Measurements from ENCODE around the gene C10orf90.

C10orf90 gene

GRCh38 chr10:126581648-126582046 is 88.8 kb downstream of the C10orf90 start:
- no peak overlapping the region for H3K4me3 ChIP-seq (ENCODE audit: low read length in 2 of 2)
- H3K9me3 ChIP-seq (replicated peaks in 1 of 2; ENCODE audit: control insufficient read depth in 2 of 2, insufficient read depth in 1 of 2, low read depth in 1 of 2, low read length in 2 of 2), result no peaks in the 10 kb centered on the region
- no peak overlapping the region for H3K23ac ChIP-seq (ENCODE audit: low read depth, low read length, poor library complexity)
- no peak overlapping the region for H3K14ac ChIP-seq (ENCODE audit: low read length)
- peak overlapping the region; percentile 47 for H2BK12ac ChIP-seq (ENCODE audit: low read length)
- H2BK120ac ChIP-seq (ENCODE audit: low read depth, low read length), result no peak overlapping the region
- H4K91ac ChIP-seq (ENCODE audit: low read depth, low read length, poor library complexity), result no peak overlapping the region
- DNase-seq (ENCODE audit: low spot score), result no peak
- H2BK5ac ChIP-seq (ENCODE audit: low read length), result no peak overlapping the region
- no peak overlapping the region for H3K4ac ChIP-seq (ENCODE audit: low read length)
- H3K36me3 ChIP-seq (replicated peaks in 1 of 2; ENCODE audit: control insufficient read depth in 2 of 2, insufficient read depth in 2 of 2, low read length in 2 of 2), result no peaks in the 10 kb centered on the region
- WGBS, 2 donors (ENCODE audit: extremely low coverage in 2 of 2, insufficient read length in 2 of 2, insufficient replicate concordance in 1 of 2), result no CpG with 5 or more reads among the region's 7 CpGs
- H3K18ac ChIP-seq (ENCODE audit: low read length), result no peak overlapping the region
- H2AFZ ChIP-seq (ENCODE audit: low read length), result no peak overlapping the region
- H3K9ac ChIP-seq (ENCODE audit: low read depth, low read length, poor library complexity), result no peak overlapping the region
- H2BK15ac ChIP-seq (ENCODE audit: low read length), result no peak overlapping the region
- H3K79me1 ChIP-seq (ENCODE audit: low read depth, low read length), result no peaks in the 10 kb centered on the region
- peaks cover 0 to 6% of the 10 kb centered on the region in 2 donors for H3K4me1 ChIP-seq (ENCODE audit: control insufficient read depth in 2 of 2, insufficient read depth in 1 of 2, low read depth in 1 of 2, low read length in 2 of 2)
- no peak overlapping the region for H3K27ac ChIP-seq (replicated peaks; ENCODE audit: low read length)
- H2AK5ac ChIP-seq (ENCODE audit: low read depth, low read length), result no peak overlapping the region
- peaks cover 0 to 3% (median 2%) of the 10 kb centered on the region in 3 experiments for H3K27me3 ChIP-seq (ENCODE audit: control insufficient read depth in 3 of 3, insufficient read depth in 3 of 3, low read depth in 1 of 3, low read length in 3 of 3)
- H3K4me2 ChIP-seq (ENCODE audit: insufficient read depth, low read length, poor library complexity, severe bottlenecking), result no peak overlapping the region
- H4K8ac ChIP-seq (ENCODE audit: low read depth, low read length), result no peak overlapping the region

DNA sequence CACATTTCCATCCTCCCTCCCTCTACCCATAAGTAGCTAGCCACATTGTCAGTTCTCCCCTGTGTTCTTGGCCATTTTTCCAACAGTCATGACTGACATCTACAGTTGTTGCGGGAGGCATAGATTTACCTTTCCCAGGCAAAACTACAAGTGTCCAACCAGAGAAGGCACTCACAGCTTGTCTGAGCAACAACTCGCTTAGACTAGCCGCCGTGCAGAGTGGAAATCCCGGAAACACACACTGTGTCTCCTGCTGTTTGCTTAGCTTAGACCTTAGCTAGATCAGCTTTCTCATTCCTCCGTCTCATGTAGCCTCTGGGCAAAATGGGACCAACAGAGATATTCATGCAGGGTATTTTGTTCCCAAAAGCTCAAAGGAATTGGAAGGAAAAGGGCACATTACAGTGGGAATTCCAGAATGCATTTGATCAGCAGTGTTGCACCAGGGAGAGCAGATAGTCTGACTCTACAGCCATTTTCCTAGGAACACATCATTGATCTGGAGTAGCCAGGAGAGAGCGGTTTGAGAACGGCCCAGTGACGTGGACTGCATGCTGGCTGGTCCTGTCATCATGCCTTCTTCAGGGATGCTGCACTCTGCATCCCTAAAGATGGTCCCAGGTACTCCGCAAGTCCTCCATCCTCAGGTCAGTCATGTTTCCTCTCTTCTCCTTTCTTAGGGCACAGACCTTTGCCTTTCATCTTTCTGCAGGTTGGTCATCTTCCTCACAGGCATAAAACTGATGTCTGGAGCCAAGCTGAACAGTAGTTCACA is 89.4 kb downstream of the C10orf90 start:
- H4K91ac ChIP-seq (ENCODE audit: low read depth, low read length, poor library complexity), result no peak overlapping the region
- no peak for DNase-seq (ENCODE audit: low spot score)
- no peak overlapping the region for H2AFZ ChIP-seq (ENCODE audit: low read length)
- H2BK120ac ChIP-seq (ENCODE audit: low read depth, low read length), result no peak overlapping the region
- no peak overlapping the region for H2BK15ac ChIP-seq (ENCODE audit: low read length)
- no peak overlapping the region for H3K4ac ChIP-seq (ENCODE audit: low read length)
- H4K8ac ChIP-seq (ENCODE audit: low read depth, low read length), result no peak overlapping the region
- peaks cover 0 to 6% of the 10 kb centered on the region in 2 donors for H3K4me1 ChIP-seq (ENCODE audit: control insufficient read depth in 2 of 2, insufficient read depth in 1 of 2, low read depth in 1 of 2, low read length in 2 of 2)
- no peak overlapping the region for H3K27ac ChIP-seq (replicated peaks; ENCODE audit: low read length)
- no peak overlapping the region for H3K14ac ChIP-seq (ENCODE audit: low read length)
- no peak overlapping the region for H3K18ac ChIP-seq (ENCODE audit: low read length)
- peak overlapping the region; percentile 47 for H2BK12ac ChIP-seq (ENCODE audit: low read length)
- H3K4me3 ChIP-seq (ENCODE audit: low read length in 2 of 2), result no peak overlapping the region
- H3K23ac ChIP-seq (ENCODE audit: low read depth, low read length, poor library complexity), result no peak overlapping the region
- no peak overlapping the region for H2BK5ac ChIP-seq (ENCODE audit: low read length)
- no peak overlapping the region for H3K9ac ChIP-seq (ENCODE audit: low read depth, low read length, poor library complexity)
- peaks cover 0 to 3% (median 2%) of the 10 kb centered on the region in 3 experiments for H3K27me3 ChIP-seq (ENCODE audit: control insufficient read depth in 3 of 3, insufficient read depth in 3 of 3, low read depth in 1 of 3, low read length in 3 of 3)
- no CpG with 5 or more reads among the region's 10 CpGs for WGBS, 2 donors (ENCODE audit: extremely low coverage in 2 of 2, insufficient read length in 2 of 2, insufficient replicate concordance in 1 of 2)
- no peak overlapping the region for H3K4me2 ChIP-seq (ENCODE audit: insufficient read depth, low read length, poor library complexity, severe bottlenecking)
- no peaks in the 10 kb centered on the region for H3K36me3 ChIP-seq (replicated peaks in 1 of 2; ENCODE audit: control insufficient read depth in 2 of 2, insufficient read depth in 2 of 2, low read length in 2 of 2)
- H3K79me1 ChIP-seq (ENCODE audit: low read depth, low read length), result no peaks in the 10 kb centered on the region
- no peak overlapping the region for H2AK5ac ChIP-seq (ENCODE audit: low read depth, low read length)
- no peaks in the 10 kb centered on the region for H3K9me3 ChIP-seq (replicated peaks in 1 of 2; ENCODE audit: control insufficient read depth in 2 of 2, insufficient read depth in 1 of 2, low read depth in 1 of 2, low read length in 2 of 2)

DNA sequence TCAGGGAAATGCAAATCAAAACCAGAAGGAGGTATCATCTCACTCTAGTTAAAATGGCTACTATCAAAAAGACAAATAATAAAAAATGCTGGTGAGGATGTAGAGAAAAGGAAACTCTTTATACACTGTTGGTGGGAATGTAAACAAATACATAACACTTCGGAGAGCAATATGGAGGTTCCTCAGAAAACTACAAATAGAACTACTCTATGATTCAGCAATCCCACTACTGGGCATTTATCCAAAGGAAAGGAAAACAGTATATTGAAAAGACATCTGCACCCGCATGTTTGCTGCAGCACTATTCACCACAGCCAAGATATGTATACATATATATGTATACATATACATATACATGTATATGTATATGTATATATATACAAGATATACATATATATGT is 94.2 kb downstream of the C10orf90 start:
- DNase-seq (ENCODE audit: low spot score), result no peak

GRCh38 chr10:126570621-126571602 is 99.6 kb downstream of the C10orf90 start:
- H3K4me3 ChIP-seq (ENCODE audit: low read length in 2 of 2), result no peak overlapping the region
- H2AFZ ChIP-seq (ENCODE audit: low read length), result no peak overlapping the region
- peak overlapping the region; percentile 42 for H2BK120ac ChIP-seq (ENCODE audit: low read depth, low read length)
- peak overlapping the region; percentile 25 for H3K9ac ChIP-seq (ENCODE audit: low read depth, low read length, poor library complexity)
- peak overlapping the region; percentile 27 for H2BK15ac ChIP-seq (ENCODE audit: low read length)
- H3K14ac ChIP-seq (ENCODE audit: low read length), result no peak overlapping the region
- no peaks in the 10 kb centered on the region for H3K27me3 ChIP-seq (ENCODE audit: control insufficient read depth in 3 of 3, insufficient read depth in 3 of 3, low read depth in 1 of 3, low read length in 3 of 3)
- no peak overlapping the region for H3K23ac ChIP-seq (ENCODE audit: low read depth, low read length, poor library complexity)
- H3K27ac ChIP-seq (replicated peaks; ENCODE audit: low read length), result no peak overlapping the region
- no peaks in the 10 kb centered on the region for H3K36me3 ChIP-seq (replicated peaks in 1 of 2; ENCODE audit: control insufficient read depth in 2 of 2, insufficient read depth in 2 of 2, low read length in 2 of 2)
- no peak overlapping the region for H3K4me2 ChIP-seq (ENCODE audit: insufficient read depth, low read length, poor library complexity, severe bottlenecking)
- H2BK5ac ChIP-seq (ENCODE audit: low read length), result peak overlapping the region; percentile 49
- no CpG with 5 or more reads among the region's 12 CpGs for WGBS, 2 donors (ENCODE audit: extremely low coverage in 2 of 2, insufficient read length in 2 of 2, insufficient replicate concordance in 1 of 2)
- H2AK5ac ChIP-seq (ENCODE audit: low read depth, low read length), result peak overlapping the region; percentile 13
- H3K4me1 ChIP-seq (ENCODE audit: control insufficient read depth in 2 of 2, insufficient read depth in 1 of 2, low read depth in 1 of 2, low read length in 2 of 2), result peaks cover 6 to 16% of the 10 kb centered on the region in 2 donors
- peak overlapping the region; percentile 50 for H2BK12ac ChIP-seq (ENCODE audit: low read length)
- peaks cover 0 to 3% of the 10 kb centered on the region in 2 donors for H3K9me3 ChIP-seq (replicated peaks in 1 of 2; ENCODE audit: control insufficient read depth in 2 of 2, insufficient read depth in 1 of 2, low read depth in 1 of 2, low read length in 2 of 2)
- no peak overlapping the region for H4K91ac ChIP-seq (ENCODE audit: low read depth, low read length, poor library complexity)
- H3K4ac ChIP-seq (ENCODE audit: low read length), result no peak overlapping the region
- no peak overlapping the region for H4K8ac ChIP-seq (ENCODE audit: low read depth, low read length)
- no peaks in the 10 kb centered on the region for H3K79me1 ChIP-seq (ENCODE audit: low read depth, low read length)
- DNase-seq (ENCODE audit: low spot score), result no peak
- peak overlapping the region; percentile 60 for H3K18ac ChIP-seq (ENCODE audit: low read length)

More for the DNA sequence above, 94.2 kb downstream of the C10orf90 start:
- no peak overlapping the region for H3K27ac ChIP-seq (replicated peaks; ENCODE audit: low read length)
- no CpG with 5 or more reads among the region's 2 CpGs for WGBS, 2 donors (ENCODE audit: extremely low coverage in 2 of 2, insufficient read length in 2 of 2, insufficient replicate concordance in 1 of 2)
- H3K4me2 ChIP-seq (ENCODE audit: insufficient read depth, low read length, poor library complexity, severe bottlenecking), result no peak overlapping the region
- no peak overlapping the region for H3K18ac ChIP-seq (ENCODE audit: low read length)
- H4K91ac ChIP-seq (ENCODE audit: low read depth, low read length, poor library complexity), result no peak overlapping the region
- no peaks in the 10 kb centered on the region for H3K79me1 ChIP-seq (ENCODE audit: low read depth, low read length)
- no peaks in the 10 kb centered on the region for H3K36me3 ChIP-seq (replicated peaks in 1 of 2; ENCODE audit: control insufficient read depth in 2 of 2, insufficient read depth in 2 of 2, low read length in 2 of 2)
- peaks cover 0 to under 1% of the 10 kb centered on the region in 2 donors for H3K4me1 ChIP-seq (ENCODE audit: control insufficient read depth in 2 of 2, insufficient read depth in 1 of 2, low read depth in 1 of 2, low read length in 2 of 2)
- no peak overlapping the region for H3K14ac ChIP-seq (ENCODE audit: low read length)
- no peak overlapping the region for H2BK120ac ChIP-seq (ENCODE audit: low read depth, low read length)
- H2BK12ac ChIP-seq (ENCODE audit: low read length), result no peak overlapping the region
- no peak overlapping the region for H2AK5ac ChIP-seq (ENCODE audit: low read depth, low read length)
- H3K9me3 ChIP-seq (replicated peaks in 1 of 2; ENCODE audit: control insufficient read depth in 2 of 2, insufficient read depth in 1 of 2, low read depth in 1 of 2, low read length in 2 of 2), result no peaks in the 10 kb centered on the region
- no peak overlapping the region for H3K4me3 ChIP-seq (ENCODE audit: low read length in 2 of 2)
- peaks cover 0 to 2% (median 2%) of the 10 kb centered on the region in 3 experiments for H3K27me3 ChIP-seq (ENCODE audit: control insufficient read depth in 3 of 3, insufficient read depth in 3 of 3, low read depth in 1 of 3, low read length in 3 of 3)
- H2BK15ac ChIP-seq (ENCODE audit: low read length), result no peak overlapping the region
- H3K4ac ChIP-seq (ENCODE audit: low read length), result no peak overlapping the region
- no peak overlapping the region for H2AFZ ChIP-seq (ENCODE audit: low read length)
- H2BK5ac ChIP-seq (ENCODE audit: low read length), result no peak overlapping the region
- H3K23ac ChIP-seq (ENCODE audit: low read depth, low read length, poor library complexity), result no peak overlapping the region
- H4K8ac ChIP-seq (ENCODE audit: low read depth, low read length), result no peak overlapping the region
- no peak overlapping the region for H3K9ac ChIP-seq (ENCODE audit: low read depth, low read length, poor library complexity)
